ENCODE results near the gene KCNQ1. TPM values are rescaled to one million over a fixed set of nuclear protein-coding genes. Genes with fewer than 3 reads are reported as not detected.

Gene KCNQ1
- total and polyA plus RNA-seq, 9 of the 15 experiments (the other 6 are each of a cell fraction or from before 2014, with no cell fraction given) = 0.44 TPM; not detected in 8

DNA sequence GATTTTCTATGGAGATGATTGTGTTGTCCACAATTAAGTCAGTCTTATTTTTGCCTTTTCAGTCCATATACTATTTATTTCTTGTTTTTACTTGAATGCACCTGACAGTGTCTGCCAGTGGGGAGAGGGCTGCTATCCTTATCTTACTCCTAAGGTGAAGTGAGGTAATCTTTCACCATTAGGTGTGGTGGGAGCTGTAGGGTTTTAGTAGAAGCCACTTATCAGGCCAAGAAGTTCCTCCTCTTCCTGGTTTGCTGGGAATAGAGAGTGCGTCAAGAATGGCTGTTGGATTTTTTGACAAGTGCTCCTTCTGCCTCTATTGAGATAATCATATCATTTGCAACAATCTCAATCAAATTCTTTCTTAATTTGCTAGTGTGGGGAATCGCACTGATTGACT, 108.4 kb downstream of the KCNQ1 start (continued):
- TF ChIP-seq CCNT2 (IDR thresholded peaks at IDR 0.05; ENCODE audit: borderline replicate concordance, extremely low read depth, insufficient read length, low read depth, low read length) (no peak), RBM22 (IDR thresholded peaks at IDR 0.05; ENCODE audit: low read depth, low read length, poor library complexity, severe bottlenecking) (no peak), CHD1 (IDR thresholded peaks at IDR 0.05; ENCODE audit: low read length) (no peak), SNIP1 (IDR thresholded peaks at IDR 0.05; ENCODE audit: low read depth) (no peak), TCF7 (IDR thresholded peaks at IDR 0.05; ENCODE audit: borderline replicate concordance) (no peak), PHF21A (IDR thresholded peaks at IDR 0.05; ENCODE audit: borderline replicate concordance, low read depth) (no peak), TEAD1 (CRISPR knock-in tag; IDR thresholded peaks at IDR 0.05) (no peak), ERF (CRISPR knock-in tag; IDR thresholded peaks at IDR 0.05) (no peak)
- TF ChIP-seq, protein P1, sequence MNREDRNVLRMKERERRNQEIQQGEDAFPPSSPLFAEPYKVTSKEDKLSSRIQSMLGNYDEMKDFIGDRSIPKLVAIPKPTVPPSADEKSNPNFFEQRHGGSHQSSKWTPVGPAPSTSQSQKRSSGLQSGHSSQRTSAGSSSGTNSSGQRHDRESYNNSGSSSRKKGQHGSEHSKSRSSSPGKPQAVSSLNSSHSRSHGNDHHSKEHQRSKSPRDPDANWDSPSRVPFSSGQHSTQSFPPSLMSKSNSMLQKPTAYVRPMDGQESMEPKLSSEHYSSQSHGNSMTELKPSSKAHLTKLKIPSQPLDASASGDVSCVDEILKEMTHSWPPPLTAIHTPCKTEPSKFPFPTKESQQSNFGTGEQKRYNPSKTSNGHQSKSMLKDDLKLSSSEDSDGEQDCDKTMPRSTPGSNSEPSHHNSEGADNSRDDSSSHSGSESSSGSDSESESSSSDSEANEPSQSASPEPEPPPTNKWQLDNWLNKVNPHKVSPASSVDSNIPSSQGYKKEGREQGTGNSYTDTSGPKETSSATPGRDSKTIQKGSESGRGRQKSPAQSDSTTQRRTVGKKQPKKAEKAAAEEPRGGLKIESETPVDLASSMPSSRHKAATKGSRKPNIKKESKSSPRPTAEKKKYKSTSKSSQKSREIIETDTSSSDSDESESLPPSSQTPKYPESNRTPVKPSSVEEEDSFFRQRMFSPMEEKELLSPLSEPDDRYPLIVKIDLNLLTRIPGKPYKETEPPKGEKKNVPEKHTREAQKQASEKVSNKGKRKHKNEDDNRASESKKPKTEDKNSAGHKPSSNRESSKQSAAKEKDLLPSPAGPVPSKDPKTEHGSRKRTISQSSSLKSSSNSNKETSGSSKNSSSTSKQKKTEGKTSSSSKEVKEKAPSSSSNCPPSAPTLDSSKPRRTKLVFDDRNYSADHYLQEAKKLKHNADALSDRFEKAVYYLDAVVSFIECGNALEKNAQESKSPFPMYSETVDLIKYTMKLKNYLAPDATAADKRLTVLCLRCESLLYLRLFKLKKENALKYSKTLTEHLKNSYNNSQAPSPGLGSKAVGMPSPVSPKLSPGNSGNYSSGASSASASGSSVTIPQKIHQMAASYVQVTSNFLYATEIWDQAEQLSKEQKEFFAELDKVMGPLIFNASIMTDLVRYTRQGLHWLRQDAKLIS (CRISPR knock-in tag; IDR thresholded peaks at IDR 0.05) = no peak
- TF ChIP-seq, protein P2, sequence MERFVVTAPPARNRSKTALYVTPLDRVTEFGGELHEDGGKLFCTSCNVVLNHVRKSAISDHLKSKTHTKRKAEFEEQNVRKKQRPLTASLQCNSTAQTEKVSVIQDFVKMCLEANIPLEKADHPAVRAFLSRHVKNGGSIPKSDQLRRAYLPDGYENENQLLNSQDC (CRISPR knock-in tag; IDR thresholded peaks at IDR 0.05) = no peak
